Brain microvascular endothelial cell (primary cell): Measurements from ENCODE around the gene GNB2.
A peak's percentile ranks its signal among the peaks of the same experiment; 100 is the strongest.

Experiments used
- DNase-seq: peaks from one replicate; pipeline ENCODE4 v3.0.0-alpha.2; 2020
- H3K27ac ChIP-seq: fragments of 250-450 bp; sonication (Bioruptor Pico); 2 replicates; pipeline ENCODE4 v1.5.1; 2020; ENCODE audit warnings: mild to moderate bottlenecking, moderate library complexity
- H3K27me3 ChIP-seq: fragments of 250-450 bp; sonication (Bioruptor Pico); replicated peaks from 2 replicates; pipeline ENCODE4 v1.5.1; 2020; ENCODE audit warnings: mild to moderate bottlenecking
- H3K36me3 ChIP-seq: fragments of 250-450 bp; sonication (Bioruptor Pico); replicated peaks from 2 replicates; pipeline ENCODE4 v1.5.1; 2020; ENCODE audit warnings: mild to moderate bottlenecking
- H3K4me3 ChIP-seq: 2 replicates; pipeline ENCODE4 v1.5.1; 2011; ENCODE audit warnings: low read depth, mild to moderate bottlenecking, control low read depth, low read length, moderate library complexity
- CTCF ChIP-seq: IDR thresholded peaks from 2 replicates; pipeline ENCODE4 v1.5.1; 2011; ENCODE audit warnings: low read depth, mild to moderate bottlenecking, moderate library complexity, low read length, control low read depth, inconsistent platforms; ENCODE audit errors: missing control alignments
- in situ Hi-C: cut with HindIII; loops from 2 replicates; pipeline ENCODE4 v1.10.0; 2017; ENCODE audit warnings: low sequenced_read_pairs, low pct_ligation_motif_present

GNB2 gene

GRCh38 chr7:100675581-100676350 is 2.2 kb downstream of the GNB2 start:
- peak overlapping the region; percentile 22 for H3K27ac ChIP-seq
- H3K4me3 ChIP-seq: peak overlapping the region; percentile 89

GRCh38 chr7:100676501-100677306 is 3.2 kb downstream of the GNB2 start:
- no peak overlapping the region for H3K27ac ChIP-seq
- no peak for TF ChIP-seq CTCF
- in situ Hi-C loops: no loop called here
- DNase-seq: no peak
- peak overlapping the region; percentile 89 for H3K4me3 ChIP-seq
- peaks cover 46% of the 10 kb centered on the region for H3K36me3 ChIP-seq
- no peaks in the 10 kb centered on the region for H3K27me3 ChIP-seq

More at GRCh38 chr7:100675581-100676350, 2.2 kb downstream of the GNB2 start:
- no peak for TF ChIP-seq CTCF
- in situ Hi-C loops: no loop called here
- peak; percentile 40 for DNase-seq
- peaks cover 39% of the 10 kb centered on the region for H3K36me3 ChIP-seq
- no peaks in the 10 kb centered on the region for H3K27me3 ChIP-seq

GRCh38 chr7:100677308-100678267 is 4.0 kb downstream of the GNB2 start:
- H3K4me3 ChIP-seq: no peak overlapping the region
- no peak for TF ChIP-seq CTCF
- peaks cover 50% of the 10 kb centered on the region for H3K36me3 ChIP-seq
- no peaks in the 10 kb centered on the region for H3K27me3 ChIP-seq
- DNase-seq: no peak
- in situ Hi-C loops: no loop called here
- H3K27ac ChIP-seq: no peak overlapping the region

- peaks cover 54% of the 10 kb centered on the region for H3K36me3 ChIP-seq
- no peak for DNase-seq
- no peak for TF ChIP-seq CTCF
- in situ Hi-C loops: no loop called here
- no peak overlapping the region for H3K4me3 ChIP-seq
- H3K27me3 ChIP-seq: no peaks in the 10 kb centered on the region
- H3K27ac ChIP-seq: no peak overlapping the region
Measured at GRCh38 chr7:100678291-100678984, 4.9 kb downstream of the GNB2 start.
